NCI-H128 (cell line): ENCODE data around the gene DGKQ.
"Not testable (repeated sequence)": the region's sequence is repeated elsewhere in the genome, so short reads cannot be mapped to it uniquely, and the experiment has no call there.

Experiments used
- DNase-seq: peaks from one replicate; lab custom pipeline; 2025; ENCODE audit not compliant: unreplicated experiment; lab: John Stamatoyannopoulos, UW

Gene DGKQ

GRCh38 chr4:925771-926500, 47.4 kb downstream of the DGKQ start:
- DNase-seq = no peak

GRCh38 chr4:925171-925570, 48.2 kb downstream of the DGKQ start:
- DNase-seq = no peak

GRCh38 chr4:924107-925096, 49.0 kb downstream of the DGKQ start:
- peak; percentile 49 for DNase-seq

GRCh38 chr4:921830-922331, 51.5 kb downstream of the DGKQ start:
- no peak for DNase-seq

GRCh38 chr4:919004-919680, 54.2 kb downstream of the DGKQ start:
- not testable (repeated sequence) for DNase-seq

- not testable (repeated sequence) for DNase-seq
These were observed 54.8 kb downstream of the DGKQ start for GRCh38 chr4:918591-918990.

GRCh38 chr4:917992-918391, 55.4 kb downstream of the DGKQ start:
- DNase-seq = no peak

- no peak for DNase-seq
These were observed 55.9 kb downstream of the DGKQ start for GRCh38 chr4:917466-917865.

- no peak for DNase-seq
These were observed 57.8 kb downstream of the DGKQ start for GRCh38 chr4:915595-915994.

- no peak for DNase-seq
These were observed 58.3 kb downstream of the DGKQ start for GRCh38 chr4:915041-915474.

- DNase-seq = no peak
These were observed 58.8 kb downstream of the DGKQ start for GRCh38 chr4:914531-914930.

- no peak for DNase-seq
These were observed 60.1 kb downstream of the DGKQ start for GRCh38 chr4:913280-913618.

- DNase-seq = no peak
These were observed 60.7 kb downstream of the DGKQ start for GRCh38 chr4:912548-913279.

- DNase-seq = no peak
These were observed 61.4 kb downstream of the DGKQ start for GRCh38 chr4:911871-912490.

GRCh38 chr4:911221-911751, 62.1 kb downstream of the DGKQ start:
- no peak for DNase-seq

- DNase-seq = no peak
These were observed 62.8 kb downstream of the DGKQ start for GRCh38 chr4:910366-911091.

GRCh38 chr4:909821-910220, 63.5 kb downstream of the DGKQ start:
- DNase-seq = no peak

- no peak for DNase-seq
These were observed 64.2 kb downstream of the DGKQ start for GRCh38 chr4:909131-909571.
